GM12865 (cell line): Measurements from ENCODE around the gene RGS2.

Source experiments
- DNase-seq: peaks from one replicate; pipeline ENCODE4 v3.0.0; 2010; ENCODE audit warnings: low read depth
- H3K4me3 ChIP-seq: 2 replicates; pipeline ENCODE4 v1.5.1; 2011; ENCODE audit warnings: mild to moderate bottlenecking, low read depth, low read length, control low read depth
- CTCF ChIP-seq: IDR thresholded peaks from 2 replicates; pipeline ENCODE4 v1.5.1; 2011; ENCODE audit warnings: low read length, control low read depth, low read depth, inconsistent platforms; ENCODE audit not compliant: insufficient read depth; ENCODE audit errors: missing control alignments

RGS2 gene

GRCh38 chr1:192783791-192784190 is 25.0 kb upstream of the RGS2 start:
- no peak overlapping the region for H3K4me3 ChIP-seq
- no peak for TF ChIP-seq CTCF
- DNase-seq: no peak

GRCh38 chr1:192784397-192784796 is 24.4 kb upstream of the RGS2 start:
- DNase-seq: no peak
- TF ChIP-seq CTCF: no peak
- H3K4me3 ChIP-seq: no peak overlapping the region

- DNase-seq: no peak
- no peak overlapping the region for H3K4me3 ChIP-seq
- no peak for TF ChIP-seq CTCF
Observed at GRCh38 chr1:192786576-192786975, 22.3 kb upstream of the RGS2 start.

GRCh38 chr1:192787914-192788585 is 20.8 kb upstream of the RGS2 start:
- DNase-seq: no peak
- no peak for TF ChIP-seq CTCF
- H3K4me3 ChIP-seq: no peak overlapping the region

- H3K4me3 ChIP-seq: no peak overlapping the region
- DNase-seq: no peak
- no peak for TF ChIP-seq CTCF
Observed at GRCh38 chr1:192789871-192790270, 19.0 kb upstream of the RGS2 start.

GRCh38 chr1:192792628-192793027 is 16.2 kb upstream of the RGS2 start:
- no peak for DNase-seq
- no peak for TF ChIP-seq CTCF
- no peak overlapping the region for H3K4me3 ChIP-seq

- no peak for DNase-seq
- no peak overlapping the region for H3K4me3 ChIP-seq
- TF ChIP-seq CTCF: no peak
Observed at GRCh38 chr1:192793983-192794767, 14.7 kb upstream of the RGS2 start.
